Measurements from ENCODE around the gene ZDHHC14.

DNA sequence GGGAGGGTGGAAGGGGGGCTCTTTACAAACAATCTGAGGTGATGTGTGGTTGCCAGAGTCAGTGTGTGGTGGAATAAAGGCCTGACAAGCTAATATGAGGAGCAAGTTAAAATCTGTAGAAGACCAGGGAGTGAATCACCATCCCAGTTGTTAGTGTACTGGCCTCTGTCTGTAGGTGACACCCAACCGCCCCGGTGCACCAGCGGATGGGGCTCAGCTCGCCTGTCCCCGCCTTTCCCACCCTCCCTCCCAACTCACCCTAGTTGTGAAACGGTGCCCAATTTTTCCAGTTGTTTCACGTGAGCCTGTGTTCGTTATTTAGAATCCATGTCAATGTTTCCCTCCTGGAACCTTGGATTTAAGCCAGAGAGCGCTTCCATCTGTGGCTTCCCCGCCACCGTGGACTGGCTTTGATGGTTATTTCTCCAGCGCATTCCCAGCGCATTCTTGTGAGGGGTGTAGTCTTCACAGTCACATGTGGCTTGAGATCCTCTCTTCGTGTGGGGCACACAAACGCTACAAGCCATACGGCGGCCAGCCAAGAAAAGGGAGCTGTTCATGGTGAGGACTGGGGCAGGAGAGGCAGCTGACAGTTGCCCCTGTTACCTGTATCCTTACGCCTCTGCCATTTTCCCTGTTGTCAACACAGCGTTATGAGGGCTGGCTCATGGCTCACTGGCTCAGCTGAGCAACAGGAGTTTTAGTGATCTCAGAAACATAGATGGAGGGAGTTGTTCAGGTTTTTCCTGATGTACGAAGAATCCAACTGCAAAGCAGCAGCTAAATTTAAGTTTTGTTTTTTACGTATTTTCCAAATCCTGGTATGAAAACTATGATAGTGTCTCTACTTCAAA is 137.6 kb downstream of the ZDHHC14 start:
- TF ChIP-seq, protein P1, sequence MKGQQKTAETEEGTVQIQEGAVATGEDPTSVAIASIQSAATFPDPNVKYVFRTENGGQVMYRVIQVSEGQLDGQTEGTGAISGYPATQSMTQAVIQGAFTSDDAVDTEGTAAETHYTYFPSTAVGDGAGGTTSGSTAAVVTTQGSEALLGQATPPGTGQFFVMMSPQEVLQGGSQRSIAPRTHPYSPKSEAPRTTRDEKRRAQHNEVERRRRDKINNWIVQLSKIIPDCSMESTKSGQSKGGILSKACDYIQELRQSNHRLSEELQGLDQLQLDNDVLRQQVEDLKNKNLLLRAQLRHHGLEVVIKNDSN (IDR thresholded peaks at IDR 0.05), result no peak
- TF ChIP-seq, protein P2, sequence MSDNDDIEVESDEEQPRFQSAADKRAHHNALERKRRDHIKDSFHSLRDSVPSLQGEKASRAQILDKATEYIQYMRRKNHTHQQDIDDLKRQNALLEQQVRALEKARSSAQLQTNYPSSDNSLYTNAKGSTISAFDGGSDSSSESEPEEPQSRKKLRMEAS (IDR thresholded peaks at IDR 0.05), result no peak
- TF ChIP-seq NFIC (IDR thresholded peaks at IDR 0.05) (no peak), TAF1 (IDR thresholded peaks at IDR 0.05; ENCODE audit: low read depth) (no peak), CREB1 (IDR thresholded peaks at IDR 0.05; ENCODE audit: low read depth) (no peak), TCF12 (IDR thresholded peaks at IDR 0.05; ENCODE audit: low read depth) (no peak), FOXM1 (IDR thresholded peaks at IDR 0.05; ENCODE audit: borderline replicate concordance, low read depth) (no peak), EP300 (IDR thresholded peaks at IDR 0.05; ENCODE audit: borderline replicate concordance) (no peak), YY1 (IDR thresholded peaks at IDR 0.05; ENCODE audit: low read depth) (no peak)
- TF ChIP-seq, protein P3, sequence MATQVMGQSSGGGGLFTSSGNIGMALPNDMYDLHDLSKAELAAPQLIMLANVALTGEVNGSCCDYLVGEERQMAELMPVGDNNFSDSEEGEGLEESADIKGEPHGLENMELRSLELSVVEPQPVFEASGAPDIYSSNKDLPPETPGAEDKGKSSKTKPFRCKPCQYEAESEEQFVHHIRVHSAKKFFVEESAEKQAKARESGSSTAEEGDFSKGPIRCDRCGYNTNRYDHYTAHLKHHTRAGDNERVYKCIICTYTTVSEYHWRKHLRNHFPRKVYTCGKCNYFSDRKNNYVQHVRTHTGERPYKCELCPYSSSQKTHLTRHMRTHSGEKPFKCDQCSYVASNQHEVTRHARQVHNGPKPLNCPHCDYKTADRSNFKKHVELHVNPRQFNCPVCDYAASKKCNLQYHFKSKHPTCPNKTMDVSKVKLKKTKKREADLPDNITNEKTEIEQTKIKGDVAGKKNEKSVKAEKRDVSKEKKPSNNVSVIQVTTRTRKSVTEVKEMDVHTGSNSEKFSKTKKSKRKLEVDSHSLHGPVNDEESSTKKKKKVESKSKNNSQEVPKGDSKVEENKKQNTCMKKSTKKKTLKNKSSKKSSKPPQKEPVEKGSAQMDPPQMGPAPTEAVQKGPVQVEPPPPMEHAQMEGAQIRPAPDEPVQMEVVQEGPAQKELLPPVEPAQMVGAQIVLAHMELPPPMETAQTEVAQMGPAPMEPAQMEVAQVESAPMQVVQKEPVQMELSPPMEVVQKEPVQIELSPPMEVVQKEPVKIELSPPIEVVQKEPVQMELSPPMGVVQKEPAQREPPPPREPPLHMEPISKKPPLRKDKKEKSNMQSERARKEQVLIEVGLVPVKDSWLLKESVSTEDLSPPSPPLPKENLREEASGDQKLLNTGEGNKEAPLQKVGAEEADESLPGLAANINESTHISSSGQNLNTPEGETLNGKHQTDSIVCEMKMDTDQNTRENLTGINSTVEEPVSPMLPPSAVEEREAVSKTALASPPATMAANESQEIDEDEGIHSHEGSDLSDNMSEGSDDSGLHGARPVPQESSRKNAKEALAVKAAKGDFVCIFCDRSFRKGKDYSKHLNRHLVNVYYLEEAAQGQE (IDR thresholded peaks at IDR 0.05; ENCODE audit: low read depth), result no peak
